ENCODE data around the gene CLPSL2. TPM values are rescaled to one million over a fixed set of nuclear protein-coding genes. Genes with fewer than 3 reads are reported as not detected.

The CLPSL2 gene
- total RNA-seq, 1 donor, result not detected

- no peak for DNase-seq (ENCODE audit: low read depth)
- TF ChIP-seq CTCF (IDR thresholded peaks at IDR 0.05; ENCODE audit: insufficient read depth, low read length), result no peak
- no peak overlapping the region for H3K4me3 ChIP-seq (ENCODE audit: low read depth, low read length)
These were observed 28.5 kb upstream of the CLPSL2 start for GRCh38 chr6:35747877-35748276.

GRCh38 chr6:35750557-35750956, 25.8 kb upstream of the CLPSL2 start:
- TF ChIP-seq CTCF (IDR thresholded peaks at IDR 0.05; ENCODE audit: insufficient read depth, low read length), result no peak
- DNase-seq (ENCODE audit: low read depth), result no peak
- no peak overlapping the region for H3K4me3 ChIP-seq (ENCODE audit: low read depth, low read length)

- DNase-seq (ENCODE audit: low read depth), result no peak
- no peak overlapping the region for H3K4me3 ChIP-seq (ENCODE audit: low read depth, low read length)
- TF ChIP-seq CTCF (IDR thresholded peaks at IDR 0.05; ENCODE audit: insufficient read depth, low read length), result no peak
These were observed 24.8 kb upstream of the CLPSL2 start for GRCh38 chr6:35751594-35751993.

GRCh38 chr6:35752330-35752729, 24.1 kb upstream of the CLPSL2 start:
- no peak for DNase-seq (ENCODE audit: low read depth)
- no peak overlapping the region for H3K4me3 ChIP-seq (ENCODE audit: low read depth, low read length)
- TF ChIP-seq CTCF (IDR thresholded peaks at IDR 0.05; ENCODE audit: insufficient read depth, low read length), result no peak

- H3K4me3 ChIP-seq (ENCODE audit: low read depth, low read length), result no peak overlapping the region
- no peak for TF ChIP-seq CTCF (IDR thresholded peaks at IDR 0.05; ENCODE audit: insufficient read depth, low read length)
- DNase-seq (ENCODE audit: low read depth), result peak; percentile 13
These were observed 21.7 kb upstream of the CLPSL2 start for GRCh38 chr6:35754452-35755277.

GRCh38 chr6:35755278-35755924, 21.0 kb upstream of the CLPSL2 start:
- no peak overlapping the region for H3K4me3 ChIP-seq (ENCODE audit: low read depth, low read length)
- DNase-seq (ENCODE audit: low read depth), result no peak
- TF ChIP-seq CTCF (IDR thresholded peaks at IDR 0.05; ENCODE audit: insufficient read depth, low read length), result no peak

Data from fibroblast of the aortic adventitia (primary cell).